ENCODE results near the gene SCGB1C2. TPM values are rescaled to one million over a fixed set of nuclear protein-coding genes. Genes with fewer than 3 reads are reported as not detected.

The SCGB1C2 gene
- total RNA-seq, 1 experiment from 2014 or later: not detected

DNA sequence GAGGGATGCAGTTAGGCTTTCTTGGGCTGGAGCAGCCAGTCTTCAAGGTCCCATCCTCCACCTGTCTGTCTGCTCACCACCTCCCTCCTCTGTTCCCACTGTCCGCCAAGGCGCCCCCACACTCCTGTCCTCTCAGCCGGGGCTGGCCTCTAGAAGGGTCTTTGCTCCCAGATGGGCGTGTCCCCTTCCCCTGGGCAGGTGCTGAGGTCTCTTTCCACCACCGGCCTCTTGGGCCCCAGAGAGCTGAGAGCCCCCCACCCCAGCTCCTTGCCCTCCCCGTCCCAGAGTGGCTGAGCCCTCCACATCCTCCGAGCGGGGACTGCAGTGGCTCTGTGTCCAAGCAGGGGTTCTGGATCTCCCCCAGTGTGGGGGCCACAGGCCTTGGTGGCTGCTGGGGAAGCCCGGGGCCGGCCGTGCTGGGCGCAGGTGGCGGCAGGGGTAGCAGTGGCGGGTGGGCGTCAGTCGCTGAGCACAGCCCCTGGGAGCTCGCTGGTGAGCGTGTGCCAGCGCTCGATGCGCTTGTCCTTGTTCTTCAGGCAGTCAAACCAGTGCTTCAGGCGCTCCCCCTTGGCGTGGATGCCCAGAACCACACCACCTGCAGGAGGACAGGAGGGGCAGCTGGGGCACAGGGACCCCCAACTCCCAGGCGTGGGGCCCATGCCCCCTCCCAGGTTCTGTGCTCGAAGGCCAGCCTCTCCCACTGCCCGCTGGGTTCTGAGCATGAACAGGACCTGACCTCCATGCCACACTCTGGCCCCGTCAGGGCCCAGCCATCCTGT, 9.8 kb downstream of the SCGB1C2 start:
- no peak overlapping the region for H3T11ph ChIP-seq (ENCODE audit: low read length)
- Mint-ChIP-seq H3K9me3 (peaks cover 3 to 4% of the 10 kb centered on the region in 2 experiments; a peak in 1 of 5 replicates), H3K4me1 (no peaks in the 10 kb centered on the region), H3K27ac (peak overlapping the region in 1 of 3 experiments; percentile 59; a peak in 1 of 7 replicates), H3K36me3 (ENCODE audit: insufficient read depth in 1 of 3, low read depth in 3 of 3) (no peaks in the 10 kb centered on the region; a peak in 1 of 7 replicates), H3K27me3 (ENCODE audit: low read depth) (peaks cover 2% of the 10 kb centered on the region), H3K4me3 (no peak overlapping the region)
- H3K23me2 ChIP-seq (ENCODE audit: insufficient read length, low read depth, low read length, poor library complexity, severe bottlenecking): no peaks in the 10 kb centered on the region
- no peak overlapping the region for H3K9ac ChIP-seq (ENCODE audit: extremely low read depth, insufficient read length, low read length)
- H3K79me2 ChIP-seq (ENCODE audit: insufficient read depth, low read length): no peaks in the 10 kb centered on the region
- no peak overlapping the region for H2BK20ac ChIP-seq (ENCODE audit: low read depth, low read length, poor library complexity, severe bottlenecking)
- H4K5ac ChIP-seq (ENCODE audit: insufficient read length, low read depth, low read length): no peak overlapping the region
- H3K27me3 ChIP-seq (ENCODE audit: insufficient read depth, low read length): no peaks in the 10 kb centered on the region; the same call in 1 of the 2 replicates
- H2BK12ac ChIP-seq (ENCODE audit: insufficient read length, low read depth, low read length): no peak overlapping the region
- no peak overlapping the region for H2AK5ac ChIP-seq (ENCODE audit: insufficient read length, low read length)
- H4K91ac ChIP-seq (ENCODE audit: insufficient read length, low read depth, low read length): no peak overlapping the region
- no peak overlapping the region for H2BK15ac ChIP-seq (ENCODE audit: low read depth, low read length)
- no peak for DNase-seq
- H3K56ac ChIP-seq (ENCODE audit: insufficient read length, low read depth, low read length): no peak overlapping the region
- no peak overlapping the region for H3K14ac ChIP-seq (ENCODE audit: insufficient read depth, low read length)
- no peaks in the 10 kb centered on the region for H3K4me1 ChIP-seq (ENCODE audit: insufficient read depth, low read length)
- no peak overlapping the region for H3K23ac ChIP-seq (ENCODE audit: insufficient read length, low read depth, low read length)
- no peaks in the 10 kb centered on the region for H4K20me1 ChIP-seq (ENCODE audit: control insufficient read depth, insufficient read depth, insufficient read length)
- H2BK120ac ChIP-seq (ENCODE audit: low read depth, low read length, poor library complexity, severe bottlenecking): no peak overlapping the region
- no peaks in the 10 kb centered on the region for H3K9me3 ChIP-seq (ENCODE audit: control insufficient read depth, low read depth, low read length)
- H3K18ac ChIP-seq (ENCODE audit: insufficient read length, low read depth, low read length): no peak overlapping the region
- H3K27ac ChIP-seq (ENCODE audit: insufficient read length, low read depth, low read length): no peak overlapping the region
- no CpG with 5 or more reads among the region's 27 CpGs for WGBS (ENCODE audit: extremely low coverage, insufficient read length, low lambda C conversion rate)
- no peak overlapping the region for H2AFZ ChIP-seq (ENCODE audit: low read length)
- H3K4ac ChIP-seq (ENCODE audit: low read depth, low read length): no peak overlapping the region
- H3K4me2 ChIP-seq (ENCODE audit: insufficient read depth, insufficient read length, low read length): no peak overlapping the region
- TF ChIP-seq, protein P1, sequence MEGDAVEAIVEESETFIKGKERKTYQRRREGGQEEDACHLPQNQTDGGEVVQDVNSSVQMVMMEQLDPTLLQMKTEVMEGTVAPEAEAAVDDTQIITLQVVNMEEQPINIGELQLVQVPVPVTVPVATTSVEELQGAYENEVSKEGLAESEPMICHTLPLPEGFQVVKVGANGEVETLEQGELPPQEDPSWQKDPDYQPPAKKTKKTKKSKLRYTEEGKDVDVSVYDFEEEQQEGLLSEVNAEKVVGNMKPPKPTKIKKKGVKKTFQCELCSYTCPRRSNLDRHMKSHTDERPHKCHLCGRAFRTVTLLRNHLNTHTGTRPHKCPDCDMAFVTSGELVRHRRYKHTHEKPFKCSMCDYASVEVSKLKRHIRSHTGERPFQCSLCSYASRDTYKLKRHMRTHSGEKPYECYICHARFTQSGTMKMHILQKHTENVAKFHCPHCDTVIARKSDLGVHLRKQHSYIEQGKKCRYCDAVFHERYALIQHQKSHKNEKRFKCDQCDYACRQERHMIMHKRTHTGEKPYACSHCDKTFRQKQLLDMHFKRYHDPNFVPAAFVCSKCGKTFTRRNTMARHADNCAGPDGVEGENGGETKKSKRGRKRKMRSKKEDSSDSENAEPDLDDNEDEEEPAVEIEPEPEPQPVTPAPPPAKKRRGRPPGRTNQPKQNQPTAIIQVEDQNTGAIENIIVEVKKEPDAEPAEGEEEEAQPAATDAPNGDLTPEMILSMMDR (conservative IDR thresholded peaks at IDR 0.05): no peak
- no peaks in the 10 kb centered on the region for H3K79me1 ChIP-seq (ENCODE audit: insufficient read depth, low read depth, low read length, poor library complexity, severe bottlenecking)
- H4K8ac ChIP-seq (replicated peaks; ENCODE audit: insufficient read length, low read depth, low read length): no peak overlapping the region
- H2BK5ac ChIP-seq (ENCODE audit: insufficient read length, low read length): no peak overlapping the region
